ENCODE results near the gene LCN2.
"Not testable (repeated sequence)": the region's sequence is repeated elsewhere in the genome, so short reads cannot be mapped to it uniquely, and the experiment has no call there.

LCN2 gene

DNA sequence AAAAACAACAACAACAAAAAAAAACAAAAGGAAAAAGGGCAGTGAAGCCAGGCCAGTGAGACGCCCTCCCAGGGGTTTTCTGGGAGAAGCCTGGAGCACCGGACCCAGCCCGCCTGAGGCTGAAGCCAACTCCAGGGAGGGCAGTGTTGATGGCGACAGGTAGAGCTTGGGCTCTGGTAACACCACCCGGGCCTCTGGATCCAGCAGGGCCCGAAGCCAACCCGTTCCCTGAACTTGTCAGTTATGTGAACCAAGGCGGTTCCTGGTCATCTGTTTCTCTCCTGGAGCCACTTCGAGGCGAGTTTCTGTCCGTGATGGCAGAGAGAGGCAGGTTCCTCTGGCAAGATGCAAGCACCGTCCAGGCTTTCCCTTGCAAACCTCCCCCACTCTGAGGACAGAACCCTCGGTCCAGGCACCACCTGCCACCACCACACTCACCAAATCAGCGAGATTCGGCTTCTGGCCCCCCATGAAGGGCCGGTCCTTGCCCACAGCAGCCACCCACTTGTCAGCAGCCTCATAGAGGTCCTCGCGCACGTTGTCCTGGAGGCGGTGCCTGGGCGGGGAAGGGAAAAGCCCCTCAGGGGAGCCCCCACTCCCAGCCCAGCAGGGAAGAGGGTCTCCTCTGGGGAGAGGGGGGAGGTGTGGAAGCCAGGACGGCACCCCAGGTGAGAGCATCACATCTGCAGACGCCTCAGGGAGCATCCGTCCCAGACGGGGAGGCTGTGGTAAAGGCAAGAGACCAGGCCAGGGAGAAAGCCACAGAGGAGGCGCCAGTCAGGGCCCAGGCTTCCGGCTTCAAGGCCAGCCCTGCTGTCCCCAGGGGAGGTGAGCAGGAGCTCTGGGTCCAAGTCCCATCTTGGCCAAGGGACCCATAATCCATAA, 27.1 kb upstream of the LCN2 start:
- H3K27me3 Mint-ChIP-seq: no peaks in the 10 kb centered on the region
- no peak overlapping the region for H3K4me3 Mint-ChIP-seq
- no peaks in the 10 kb centered on the region for H3K9me3 Mint-ChIP-seq
- no peak overlapping the region for H3K27ac Mint-ChIP-seq
- H3K36me3 Mint-ChIP-seq: no peaks in the 10 kb centered on the region
- peaks cover 26% of the 10 kb centered on the region for H3K4me1 Mint-ChIP-seq

DNA sequence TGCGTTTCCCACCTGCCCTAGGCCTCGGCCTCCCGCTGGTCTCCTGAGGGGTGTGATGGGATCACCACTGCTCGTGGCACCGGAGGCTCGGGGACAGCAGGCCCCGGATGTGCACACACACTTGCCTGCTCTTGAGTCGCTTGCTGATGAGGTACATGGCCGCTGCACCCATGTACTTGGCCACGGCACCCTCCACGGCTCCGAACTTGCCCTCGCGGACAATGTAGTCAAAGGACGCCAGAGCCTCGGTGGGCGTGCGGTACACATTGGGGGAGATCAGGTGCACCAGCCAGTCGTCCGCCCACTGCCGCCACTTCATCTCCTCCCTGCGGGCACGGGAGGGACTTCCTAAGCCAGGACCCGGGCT, 26.5 kb upstream of the LCN2 start:
- no peak overlapping the region for H3K27ac Mint-ChIP-seq
- no peaks in the 10 kb centered on the region for H3K9me3 Mint-ChIP-seq
- H3K4me1 Mint-ChIP-seq: peaks cover 22% of the 10 kb centered on the region
- no peak overlapping the region for H3K4me3 Mint-ChIP-seq
- no peaks in the 10 kb centered on the region for H3K27me3 Mint-ChIP-seq
- H3K36me3 Mint-ChIP-seq: no peaks in the 10 kb centered on the region

DNA sequence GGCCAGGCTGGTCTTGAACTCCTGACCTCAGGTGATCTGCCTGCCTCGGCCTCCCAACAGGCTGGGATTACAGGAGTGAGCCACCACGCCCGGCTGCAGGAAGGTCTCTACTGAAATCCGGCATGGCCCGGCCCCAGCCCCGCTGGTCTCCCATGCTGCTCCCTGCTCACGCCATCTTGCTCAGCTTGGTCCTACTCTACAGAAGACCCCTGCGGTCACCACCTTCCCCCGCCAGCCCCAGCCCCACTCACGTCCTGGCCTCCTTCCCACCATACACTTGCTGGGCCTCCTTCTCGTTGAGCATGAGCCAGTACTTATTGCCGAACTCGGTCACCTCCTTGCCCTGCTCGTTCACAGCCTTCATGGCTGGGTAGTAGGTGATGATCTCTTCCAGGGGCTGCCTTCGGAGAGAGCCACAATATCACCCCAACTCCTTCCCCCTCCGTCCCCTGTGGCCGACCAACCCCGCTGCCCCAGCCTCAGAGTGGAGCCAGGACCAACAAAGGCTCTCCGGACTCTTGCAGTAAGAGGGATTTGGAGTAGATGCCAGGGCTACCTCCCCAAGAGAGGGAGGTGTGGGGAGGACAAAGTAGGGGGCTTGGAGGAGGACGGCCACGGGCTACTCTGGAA, 25.7 kb upstream of the LCN2 start:
- H3K27me3 Mint-ChIP-seq: no peaks in the 10 kb centered on the region
- H3K36me3 Mint-ChIP-seq: no peaks in the 10 kb centered on the region
- H3K4me1 Mint-ChIP-seq: peaks cover 19% of the 10 kb centered on the region
- no peaks in the 10 kb centered on the region for H3K9me3 Mint-ChIP-seq
- no peak overlapping the region for H3K4me3 Mint-ChIP-seq
- H3K27ac Mint-ChIP-seq: no peak overlapping the region

DNA sequence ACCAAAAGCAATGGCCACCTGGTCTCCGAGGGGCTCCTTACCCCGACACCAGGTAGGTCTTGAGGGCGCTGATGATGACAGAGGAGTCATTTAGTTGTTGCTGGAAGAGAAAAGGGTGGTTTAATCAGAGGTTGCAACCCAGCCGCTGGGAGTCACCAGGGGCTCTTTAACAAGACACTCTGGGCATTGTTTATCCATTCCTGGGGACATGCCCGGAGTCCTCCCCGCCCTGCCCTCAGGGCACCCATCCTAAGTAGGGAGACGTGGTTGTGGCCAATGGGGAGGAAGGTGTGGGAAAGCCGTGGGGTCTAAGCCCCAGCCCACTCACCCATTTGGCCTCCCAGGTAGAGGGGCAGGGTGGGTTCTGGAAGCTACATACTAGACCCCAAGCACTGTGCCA, 24.8 kb upstream of the LCN2 start:
- Mint-ChIP-seq H3K27me3 (no peaks in the 10 kb centered on the region), H3K9me3 (no peaks in the 10 kb centered on the region), H3K4me3 (no peak overlapping the region)

DNA sequence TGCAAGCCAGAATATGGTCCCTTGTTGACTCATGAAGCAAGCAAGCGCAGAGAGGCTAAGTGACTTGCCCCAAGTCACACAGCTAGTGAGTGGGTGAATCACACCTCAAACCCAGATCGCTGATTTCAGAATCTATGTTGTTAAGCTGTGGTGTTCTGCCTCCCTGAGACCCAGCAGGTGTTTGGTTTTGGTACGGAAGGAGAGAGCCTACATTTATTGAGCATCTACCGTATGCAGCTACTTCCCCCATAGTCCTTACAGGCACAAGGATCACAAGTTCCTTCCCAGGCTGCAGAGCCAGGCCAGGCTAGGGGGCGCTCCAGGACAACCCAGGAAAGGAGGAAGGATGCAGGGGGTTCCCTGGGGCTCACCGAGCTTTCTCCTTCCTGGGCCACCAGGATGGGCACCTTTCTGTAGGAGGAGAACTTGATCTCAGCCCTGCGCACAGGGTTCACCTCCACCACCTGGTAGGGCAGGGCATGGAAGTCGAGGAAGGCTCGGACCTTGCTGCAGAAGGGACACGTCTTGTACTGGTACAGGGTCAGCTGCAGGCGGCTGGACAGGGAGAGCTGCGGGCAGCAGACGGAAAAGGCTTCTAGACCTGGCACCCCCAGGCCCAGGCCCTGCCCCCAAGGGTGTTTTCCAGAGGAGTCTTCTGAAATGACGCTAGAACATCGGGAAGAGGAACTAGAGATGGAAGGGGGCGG, 24.2 kb upstream of the LCN2 start:
- H3K9me3 Mint-ChIP-seq: no peaks in the 10 kb centered on the region
- peak overlapping the region; percentile 12 for H3K27ac Mint-ChIP-seq
- no peaks in the 10 kb centered on the region for H3K27me3 Mint-ChIP-seq
- H3K4me1 Mint-ChIP-seq: peaks cover 29% of the 10 kb centered on the region
- H3K4me3 Mint-ChIP-seq: peak overlapping the region; percentile 85
- H3K36me3 Mint-ChIP-seq: no peaks in the 10 kb centered on the region

More for the DNA sequence above, 24.8 kb upstream of the LCN2 start:
- H3K27ac Mint-ChIP-seq: no peak overlapping the region
- H3K36me3 Mint-ChIP-seq: no peaks in the 10 kb centered on the region
- peaks cover 25% of the 10 kb centered on the region for H3K4me1 Mint-ChIP-seq

DNA sequence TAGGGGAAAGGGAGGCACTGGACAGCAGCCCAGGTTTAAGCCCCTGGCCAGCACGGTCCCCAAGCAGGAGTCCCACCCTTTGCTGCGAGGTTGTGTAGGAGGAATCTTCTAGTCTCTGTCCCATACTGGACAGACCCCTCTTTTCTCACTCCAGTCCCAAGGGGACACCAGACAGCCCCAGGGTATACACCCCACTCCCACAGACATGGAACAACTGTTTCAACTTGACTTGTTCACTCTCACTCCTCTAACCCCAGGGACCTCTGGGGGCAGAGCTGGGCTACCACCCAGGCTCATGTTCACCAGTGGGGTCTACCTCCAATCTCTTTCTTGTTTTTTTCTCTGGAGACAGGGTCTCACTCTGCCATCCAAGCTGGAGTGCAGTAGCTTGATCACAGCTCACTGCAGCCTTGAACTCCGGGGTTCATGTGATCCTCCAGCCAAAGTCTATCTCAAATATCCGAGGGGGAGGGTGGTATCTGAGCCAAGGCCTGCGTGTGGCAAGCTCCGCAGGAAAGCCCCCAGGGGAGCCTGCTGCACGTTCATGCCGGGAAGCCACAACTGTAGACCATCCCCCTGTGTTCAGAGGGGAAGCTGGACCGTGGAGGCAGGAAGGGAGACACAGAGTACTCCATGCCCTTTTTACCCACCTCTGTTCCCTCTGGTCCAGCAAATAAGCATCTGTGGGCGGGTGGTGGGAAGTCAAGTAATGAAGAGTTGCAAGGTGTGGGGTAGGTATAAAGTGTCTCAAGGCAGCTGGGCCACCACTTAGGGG, 23.5 kb upstream of the LCN2 start:
- H3K27ac Mint-ChIP-seq: peak overlapping the region; percentile 25
- peak overlapping the region; percentile 85 for H3K4me3 Mint-ChIP-seq
- no peaks in the 10 kb centered on the region for H3K9me3 Mint-ChIP-seq
- peaks cover 31% of the 10 kb centered on the region for H3K4me1 Mint-ChIP-seq
- no peaks in the 10 kb centered on the region for H3K36me3 Mint-ChIP-seq
- no peaks in the 10 kb centered on the region for H3K27me3 Mint-ChIP-seq

DNA sequence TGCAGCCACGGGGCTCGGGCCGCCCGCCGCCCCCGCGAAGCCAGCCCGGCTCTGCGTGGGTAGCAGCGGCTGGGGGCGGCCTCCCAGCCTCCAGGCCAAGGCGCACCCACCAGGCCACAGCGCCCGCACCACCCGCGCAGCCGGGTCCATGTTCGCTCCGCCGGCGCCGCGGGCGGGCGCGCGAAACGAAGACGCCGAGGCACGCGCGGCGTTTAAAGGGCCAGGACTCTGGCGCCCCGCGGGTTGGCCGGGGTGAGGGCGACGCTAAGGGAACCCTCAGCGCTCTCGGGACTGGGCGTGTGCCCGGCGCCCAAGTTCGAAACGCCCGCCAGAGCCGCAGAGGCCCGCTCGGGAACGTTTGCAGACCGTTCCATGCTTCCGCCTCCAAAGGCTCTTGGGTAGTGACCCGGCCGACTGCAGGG, 21.7 kb upstream of the LCN2 start, which contains the start of gene PTGES2:
Gene PTGES2 (minus strand): TSS at position 162 of the 422 bp plus-strand sequence. CDS start 12 bp downstream, at position 150.
- Mint-ChIP-seq H3K27me3 (no peaks in the 10 kb centered on the region), H3K4me1 (peaks cover 31% of the 10 kb centered on the region), H3K27ac (peak within 1 kb of the TSS; percentile 100), H3K4me3 (peak within 1 kb of the TSS; percentile 99), H3K9me3 (no peaks in the 10 kb centered on the region), H3K36me3 (no peaks in the 10 kb centered on the region)

DNA sequence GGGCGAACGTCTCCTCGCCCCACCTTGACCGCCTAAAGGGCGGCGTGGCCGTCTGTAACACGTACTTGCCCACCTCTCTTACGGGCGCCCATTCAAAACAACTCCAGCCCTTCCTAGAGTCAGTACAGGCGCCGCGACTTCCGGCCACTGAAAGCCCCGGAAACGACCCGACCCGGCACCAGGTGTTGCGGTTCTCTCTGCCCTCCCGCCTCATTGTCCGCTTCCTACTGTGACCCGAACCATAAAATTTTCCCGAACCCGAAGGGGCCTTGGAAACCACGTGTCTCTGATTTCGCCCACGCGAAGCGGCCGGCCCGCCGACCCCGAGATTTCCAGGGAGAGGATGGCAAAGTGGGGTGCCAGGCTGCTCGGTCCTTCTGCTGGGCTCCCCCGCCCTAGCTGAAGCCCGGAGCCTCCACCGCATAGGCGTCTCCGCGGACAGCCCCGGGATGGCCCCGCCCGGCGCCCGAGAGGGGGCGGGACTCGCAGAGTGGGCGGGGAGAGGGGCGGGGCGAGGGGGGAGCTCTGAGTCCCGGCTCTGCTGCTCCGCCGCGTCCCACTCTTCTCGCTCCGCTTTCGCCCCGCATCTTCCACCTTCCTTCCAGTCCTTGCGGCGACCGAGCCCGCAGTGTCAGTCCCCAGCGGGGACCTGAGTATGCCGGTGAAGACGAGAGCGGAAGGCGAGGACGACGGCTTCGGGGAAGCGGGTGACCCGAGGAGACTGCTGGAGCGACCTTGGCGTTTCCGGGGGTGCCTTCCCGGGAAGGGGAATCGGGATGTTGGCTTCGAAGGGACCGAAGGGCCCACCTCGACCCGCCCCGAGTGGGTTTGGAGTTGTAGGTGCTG, 21.0 kb upstream of the LCN2 start:
- Mint-ChIP-seq H3K27me3 (peaks cover 1% of the 10 kb centered on the region), H3K9me3 (no peaks in the 10 kb centered on the region), H3K36me3 (no peaks in the 10 kb centered on the region), H3K4me1 (peaks cover 31% of the 10 kb centered on the region), H3K27ac (peak overlapping the region; percentile 100), H3K4me3 (peak overlapping the region; percentile 99)

DNA sequence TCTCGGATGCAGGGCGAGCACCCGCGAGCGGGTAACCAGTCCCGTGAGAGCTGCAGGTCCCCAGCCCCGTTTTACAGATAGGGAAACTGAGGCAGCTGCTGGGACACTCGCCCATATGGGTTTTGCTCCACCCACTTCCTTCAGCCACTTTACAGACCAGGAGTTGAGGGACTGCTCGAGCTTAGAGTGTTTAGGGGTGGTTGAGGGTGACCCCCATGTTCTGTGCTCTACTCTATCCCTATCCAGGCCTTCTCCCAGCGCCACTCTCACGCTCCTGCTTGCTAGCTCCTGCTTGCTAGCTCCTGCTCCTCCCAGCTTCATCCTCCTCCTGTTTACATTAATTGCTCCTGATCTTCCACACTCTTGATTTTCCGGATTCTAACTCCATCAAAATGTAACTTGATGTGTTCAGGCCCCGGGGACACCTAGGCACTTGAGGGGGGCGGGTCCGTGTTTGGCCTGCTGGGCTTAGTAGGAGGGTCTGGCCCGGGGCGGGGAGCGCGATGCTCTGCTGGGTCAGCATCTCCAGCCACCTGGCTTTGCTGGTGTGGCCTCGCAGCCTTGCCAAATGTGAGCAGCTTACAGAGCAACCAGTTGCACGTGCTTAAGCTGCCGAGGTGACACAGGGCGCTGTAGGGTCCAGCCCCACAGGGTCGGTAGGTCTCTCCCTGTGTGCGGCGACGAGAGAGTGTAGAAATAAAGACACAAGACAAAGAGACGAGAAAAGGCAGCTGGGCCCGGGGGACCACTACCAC, 20.2 kb upstream of the LCN2 start:
- Mint-ChIP-seq H3K4me1 (peaks cover 31% of the 10 kb centered on the region), H3K9me3 (no peaks in the 10 kb centered on the region), H3K27ac (peak overlapping the region; percentile 88), H3K27me3 (peaks cover 1% of the 10 kb centered on the region), H3K4me3 (peak overlapping the region; percentile 99), H3K36me3 (no peaks in the 10 kb centered on the region)

DNA sequence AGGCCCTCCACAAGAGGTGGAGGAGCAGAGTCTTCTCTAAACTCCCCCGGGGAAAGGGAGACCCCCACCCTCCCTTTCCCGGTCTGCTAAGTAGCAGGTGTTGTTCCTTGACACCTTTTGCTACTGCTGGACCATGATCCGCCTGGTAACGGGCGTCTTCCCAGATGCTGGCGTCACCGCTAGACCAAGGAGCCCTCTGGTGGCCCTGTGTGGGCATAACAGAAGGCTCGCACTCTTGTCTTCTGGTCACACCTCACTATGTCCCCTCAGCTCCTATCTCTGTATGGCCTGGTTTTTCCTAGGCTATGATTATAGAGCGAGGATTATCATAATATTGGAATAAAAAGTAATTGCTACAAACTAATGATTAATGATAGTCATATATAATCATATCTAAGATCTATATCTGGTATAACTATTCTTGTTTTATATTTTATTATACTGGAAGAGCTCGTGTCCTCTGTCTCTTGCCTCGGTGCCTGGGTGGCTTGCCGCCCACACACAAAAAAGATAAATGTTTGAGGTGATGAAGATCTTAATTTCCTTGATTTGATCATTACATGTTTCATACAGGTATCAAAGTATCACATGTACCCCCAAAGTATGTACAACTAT, 19.2 kb upstream of the LCN2 start:
- Mint-ChIP-seq H3K27ac (peak overlapping the region; percentile 55), H3K4me1 (peaks cover 27% of the 10 kb centered on the region), H3K4me3 (peak overlapping the region; percentile 74)
- H3K9me3 Mint-ChIP-seq, H3K27me3 Mint-ChIP-seq, H3K36me3 Mint-ChIP-seq: not testable (repeated sequence)

DNA sequence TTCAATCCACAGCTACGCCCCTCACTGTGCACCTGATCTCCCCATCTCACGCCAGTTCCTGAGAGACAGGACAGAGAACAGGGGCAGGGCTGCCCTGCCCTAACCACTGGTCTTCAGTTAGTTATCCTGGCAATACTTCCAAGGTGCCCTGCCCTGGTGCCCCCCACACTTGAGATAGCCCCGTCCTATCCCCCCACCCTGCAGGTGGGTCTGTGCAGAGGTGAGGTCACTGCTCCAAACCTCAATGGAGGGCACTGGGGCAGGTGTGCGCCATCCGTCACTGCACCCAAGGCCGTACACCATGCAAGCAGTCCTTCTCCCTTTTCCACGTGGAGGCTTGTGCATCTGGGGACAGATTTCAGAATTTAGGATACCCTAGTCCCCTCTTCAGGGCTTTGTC, 18.6 kb upstream of the LCN2 start:
- H3K27ac Mint-ChIP-seq, H3K4me3 Mint-ChIP-seq, H3K27me3 Mint-ChIP-seq, H3K9me3 Mint-ChIP-seq, H3K36me3 Mint-ChIP-seq: not testable (repeated sequence)
- peaks cover 21% of the 10 kb centered on the region for H3K4me1 Mint-ChIP-seq

DNA sequence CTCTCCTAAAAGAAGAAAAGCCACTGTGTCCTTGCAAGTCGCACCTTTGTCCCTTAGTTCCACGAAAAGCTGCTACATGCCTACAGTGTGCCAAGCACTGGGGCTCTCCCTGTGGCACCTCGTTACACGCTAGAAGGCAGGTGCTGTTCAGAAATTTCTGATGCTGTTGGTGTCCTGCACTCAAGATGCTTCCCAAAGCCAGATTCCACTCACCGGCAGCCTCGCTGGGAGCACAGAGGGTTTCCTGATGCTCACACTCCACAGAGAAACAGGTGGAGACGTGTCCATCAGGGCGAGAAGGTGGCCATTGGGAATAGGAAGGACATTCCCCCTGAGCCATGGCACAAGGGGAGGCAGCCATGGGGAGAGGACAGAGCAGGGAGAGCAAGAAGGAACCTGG, 17.9 kb upstream of the LCN2 start:
- H3K9me3 Mint-ChIP-seq, H3K27ac Mint-ChIP-seq, H3K36me3 Mint-ChIP-seq, H3K4me3 Mint-ChIP-seq, H3K27me3 Mint-ChIP-seq: not testable (repeated sequence)
- H3K4me1 Mint-ChIP-seq: peaks cover 18% of the 10 kb centered on the region

DNA sequence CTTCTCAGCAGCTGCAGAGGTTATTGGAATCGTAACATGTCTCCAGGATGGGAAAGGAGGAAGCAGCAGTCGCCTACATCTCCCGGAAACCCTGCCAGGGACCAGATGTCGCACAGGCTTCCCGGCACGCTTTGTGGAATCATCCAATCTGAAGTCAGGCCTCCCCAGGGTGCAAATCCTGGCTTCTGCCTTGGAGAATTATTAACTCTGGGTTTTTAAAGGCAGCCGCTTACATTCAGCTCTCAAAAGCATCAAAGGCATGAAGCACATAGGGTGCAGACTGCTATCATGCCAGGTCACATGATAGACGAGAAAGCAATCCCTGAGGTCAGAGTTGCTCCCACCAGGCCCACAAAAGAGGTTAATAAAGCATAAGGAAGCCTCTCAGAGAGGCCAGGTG, 17.1 kb upstream of the LCN2 start:
- not testable (repeated sequence) for H3K36me3 Mint-ChIP-seq, H3K9me3 Mint-ChIP-seq, H3K27ac Mint-ChIP-seq, H3K27me3 Mint-ChIP-seq, H3K4me3 Mint-ChIP-seq
- H3K4me1 Mint-ChIP-seq: peaks cover 17% of the 10 kb centered on the region

DNA sequence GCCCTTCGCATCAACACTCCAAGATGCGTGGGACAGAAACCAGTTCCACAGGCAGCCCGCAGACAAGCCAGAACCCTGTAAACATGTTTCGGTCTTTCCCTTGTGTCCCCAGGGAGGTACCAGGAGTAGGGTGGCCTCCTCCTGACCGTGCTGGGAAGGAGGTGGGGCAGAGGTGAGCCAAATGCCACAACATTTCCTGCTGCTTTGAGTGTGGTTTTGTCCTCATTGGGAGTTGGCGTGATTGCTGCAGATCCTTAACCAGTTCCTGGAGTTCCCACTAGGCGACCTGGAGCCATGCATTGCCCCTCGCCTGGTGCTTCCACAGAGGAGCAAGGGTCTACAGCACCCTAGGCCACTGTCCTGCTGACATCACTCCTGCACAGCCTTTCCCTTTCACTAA, 13.7 kb upstream of the LCN2 start:
- not testable (repeated sequence) for H3K4me1 Mint-ChIP-seq, H3K27me3 Mint-ChIP-seq, H3K27ac Mint-ChIP-seq, H3K36me3 Mint-ChIP-seq, H3K4me3 Mint-ChIP-seq, H3K9me3 Mint-ChIP-seq

Data from activated naive CD4-positive, alpha-beta T cell treated with anti-CD3 and anti-CD28 coated beads, Interleukin-2, amount 50 U/mL, for 24 hours (primary cell).